Measurements from ENCODE around the gene EVC. TPM values are rescaled to one million over a fixed set of nuclear protein-coding genes. Genes with fewer than 3 reads are reported as not detected.

The EVC gene
- total and polyA plus RNA-seq, 2 experiments from 2014 or later: 4.8 to 8.6 TPM

- Histone ChIP-seq H3K36me3 (replicated peaks; ENCODE audit: insufficient read depth, low read depth) (no peaks in the 10 kb centered on the region), H3K4me3 (no peak overlapping the region), H2AFZ (no peak overlapping the region), H3K27me3 (no peaks in the 10 kb centered on the region), H3K79me2 (no peaks in the 10 kb centered on the region), H3K27ac (no peak overlapping the region), H3K4me2 (no peak overlapping the region), H3K4me1 (ENCODE audit: insufficient read depth) (no peaks in the 10 kb centered on the region), H3K9me3 (ENCODE audit: low read depth) (no peaks in the 10 kb centered on the region), H3K9me2 (replicated peaks; ENCODE audit: insufficient read depth) (no peaks in the 10 kb centered on the region), H4K20me1 (ENCODE audit: insufficient read depth, poor library complexity, severe bottlenecking) (no peaks in the 10 kb centered on the region)
- TF ChIP-seq, protein P1, sequence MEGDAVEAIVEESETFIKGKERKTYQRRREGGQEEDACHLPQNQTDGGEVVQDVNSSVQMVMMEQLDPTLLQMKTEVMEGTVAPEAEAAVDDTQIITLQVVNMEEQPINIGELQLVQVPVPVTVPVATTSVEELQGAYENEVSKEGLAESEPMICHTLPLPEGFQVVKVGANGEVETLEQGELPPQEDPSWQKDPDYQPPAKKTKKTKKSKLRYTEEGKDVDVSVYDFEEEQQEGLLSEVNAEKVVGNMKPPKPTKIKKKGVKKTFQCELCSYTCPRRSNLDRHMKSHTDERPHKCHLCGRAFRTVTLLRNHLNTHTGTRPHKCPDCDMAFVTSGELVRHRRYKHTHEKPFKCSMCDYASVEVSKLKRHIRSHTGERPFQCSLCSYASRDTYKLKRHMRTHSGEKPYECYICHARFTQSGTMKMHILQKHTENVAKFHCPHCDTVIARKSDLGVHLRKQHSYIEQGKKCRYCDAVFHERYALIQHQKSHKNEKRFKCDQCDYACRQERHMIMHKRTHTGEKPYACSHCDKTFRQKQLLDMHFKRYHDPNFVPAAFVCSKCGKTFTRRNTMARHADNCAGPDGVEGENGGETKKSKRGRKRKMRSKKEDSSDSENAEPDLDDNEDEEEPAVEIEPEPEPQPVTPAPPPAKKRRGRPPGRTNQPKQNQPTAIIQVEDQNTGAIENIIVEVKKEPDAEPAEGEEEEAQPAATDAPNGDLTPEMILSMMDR (IDR thresholded peaks at IDR 0.05; ENCODE audit: poor library complexity): no peak
- TF ChIP-seq EZH2 (IDR thresholded peaks at IDR 0.05; ENCODE audit: borderline replicate concordance) (no peak), EZH2phosphoT487 (IDR thresholded peaks at IDR 0.05; ENCODE audit: low read depth, severe bottlenecking, unreplicated experiment) (no peak)
- DNase-seq (ENCODE audit: low spot score): no peak
- 93% methylated on average over 10 of the region's 10 CpGs for WGBS (ENCODE audit: low lambda C conversion rate, missing lambda C conversion rate)
These were observed 97.2 kb downstream of the EVC start for GRCh38 chr4:5808081-5808741.

DNA sequence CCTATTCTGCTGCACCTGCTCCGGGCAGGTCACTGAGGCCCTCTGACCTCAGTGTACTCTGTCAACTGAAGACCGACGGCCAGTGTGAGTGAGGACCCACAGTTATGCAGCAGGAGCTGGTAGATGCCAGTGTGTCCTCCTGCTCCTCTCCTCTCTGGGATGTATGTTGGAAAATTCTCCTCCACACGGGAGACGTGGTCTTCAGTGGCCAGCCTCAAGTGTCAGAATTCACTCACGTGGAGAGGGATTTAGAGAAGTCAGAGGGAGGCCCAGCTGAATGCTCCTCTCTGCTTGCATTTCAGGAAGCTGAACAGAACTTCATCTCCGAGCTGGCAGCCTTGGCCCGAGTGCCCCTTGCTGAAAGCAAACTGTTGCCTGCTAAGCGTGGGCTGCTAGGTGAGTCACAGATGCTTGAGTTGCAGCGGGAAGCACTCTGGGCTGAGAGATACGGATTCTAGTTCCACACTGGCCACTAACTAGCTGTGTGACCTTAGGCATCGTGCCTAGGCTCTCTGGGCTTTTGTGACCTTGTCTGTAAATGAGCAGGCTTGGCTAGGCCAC is 98.3 kb downstream of the EVC start:
- Histone ChIP-seq H3K9me2 (replicated peaks; ENCODE audit: insufficient read depth) (no peaks in the 10 kb centered on the region), H3K4me3 (no peak overlapping the region), H3K9me3 (ENCODE audit: low read depth) (no peaks in the 10 kb centered on the region), H3K27me3 (no peaks in the 10 kb centered on the region), H2AFZ (no peak overlapping the region), H3K27ac (no peak overlapping the region), H3K36me3 (replicated peaks; ENCODE audit: insufficient read depth, low read depth) (no peaks in the 10 kb centered on the region), H3K79me2 (no peaks in the 10 kb centered on the region), H3K4me2 (no peak overlapping the region), H4K20me1 (ENCODE audit: insufficient read depth, poor library complexity, severe bottlenecking) (no peaks in the 10 kb centered on the region), H3K4me1 (ENCODE audit: insufficient read depth) (no peaks in the 10 kb centered on the region)
- TF ChIP-seq, protein P1 (IDR thresholded peaks at IDR 0.05; ENCODE audit: poor library complexity): no peak
- TF ChIP-seq EZH2phosphoT487 (IDR thresholded peaks at IDR 0.05; ENCODE audit: low read depth, severe bottlenecking, unreplicated experiment) (no peak), EZH2 (IDR thresholded peaks at IDR 0.05; ENCODE audit: borderline replicate concordance) (no peak)
- WGBS (ENCODE audit: low lambda C conversion rate, missing lambda C conversion rate): 92% methylated on average over 12 of the region's 12 CpGs
- no peak for DNase-seq (ENCODE audit: low spot score)

DNA sequence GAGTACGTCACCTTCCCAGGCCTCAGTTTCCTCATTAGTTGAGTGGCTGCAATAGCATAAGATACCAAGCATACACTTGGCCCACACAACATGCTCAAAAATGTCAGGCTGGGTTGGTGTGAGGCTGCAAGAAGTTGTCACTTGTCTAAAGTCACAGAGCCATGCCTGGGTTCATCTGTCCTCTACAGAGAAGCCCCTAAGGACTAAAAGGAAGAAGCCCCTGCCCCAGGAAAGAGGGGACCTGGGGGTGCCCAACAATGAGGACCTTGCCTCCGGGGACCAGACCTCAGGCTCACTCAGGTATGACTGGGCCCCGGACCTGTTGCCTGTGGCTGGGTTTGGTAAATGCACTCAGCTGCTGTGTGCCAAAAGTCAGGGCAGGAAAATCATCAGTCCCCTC is 99.2 kb downstream of the EVC start:
- Histone ChIP-seq H4K20me1 (ENCODE audit: insufficient read depth, poor library complexity, severe bottlenecking) (no peaks in the 10 kb centered on the region), H3K9me3 (ENCODE audit: low read depth) (no peaks in the 10 kb centered on the region), H3K9me2 (replicated peaks; ENCODE audit: insufficient read depth) (no peaks in the 10 kb centered on the region), H3K4me1 (ENCODE audit: insufficient read depth) (no peaks in the 10 kb centered on the region), H3K27ac (no peak overlapping the region), H3K36me3 (replicated peaks; ENCODE audit: insufficient read depth, low read depth) (no peaks in the 10 kb centered on the region), H3K4me3 (no peak overlapping the region), H3K79me2 (no peaks in the 10 kb centered on the region), H3K27me3 (no peaks in the 10 kb centered on the region), H2AFZ (no peak overlapping the region), H3K4me2 (no peak overlapping the region)
- no peak for DNase-seq (ENCODE audit: low spot score)
- 92% methylated on average over 3 of the region's 3 CpGs for WGBS (ENCODE audit: low lambda C conversion rate, missing lambda C conversion rate)
- TF ChIP-seq, protein P1 (IDR thresholded peaks at IDR 0.05; ENCODE audit: poor library complexity): no peak
- TF ChIP-seq EZH2 (IDR thresholded peaks at IDR 0.05; ENCODE audit: borderline replicate concordance) (no peak), EZH2phosphoT487 (IDR thresholded peaks at IDR 0.05; ENCODE audit: low read depth, severe bottlenecking, unreplicated experiment) (no peak)
